ENCODE results near the gene TMEM117.

Gene TMEM117

DNA sequence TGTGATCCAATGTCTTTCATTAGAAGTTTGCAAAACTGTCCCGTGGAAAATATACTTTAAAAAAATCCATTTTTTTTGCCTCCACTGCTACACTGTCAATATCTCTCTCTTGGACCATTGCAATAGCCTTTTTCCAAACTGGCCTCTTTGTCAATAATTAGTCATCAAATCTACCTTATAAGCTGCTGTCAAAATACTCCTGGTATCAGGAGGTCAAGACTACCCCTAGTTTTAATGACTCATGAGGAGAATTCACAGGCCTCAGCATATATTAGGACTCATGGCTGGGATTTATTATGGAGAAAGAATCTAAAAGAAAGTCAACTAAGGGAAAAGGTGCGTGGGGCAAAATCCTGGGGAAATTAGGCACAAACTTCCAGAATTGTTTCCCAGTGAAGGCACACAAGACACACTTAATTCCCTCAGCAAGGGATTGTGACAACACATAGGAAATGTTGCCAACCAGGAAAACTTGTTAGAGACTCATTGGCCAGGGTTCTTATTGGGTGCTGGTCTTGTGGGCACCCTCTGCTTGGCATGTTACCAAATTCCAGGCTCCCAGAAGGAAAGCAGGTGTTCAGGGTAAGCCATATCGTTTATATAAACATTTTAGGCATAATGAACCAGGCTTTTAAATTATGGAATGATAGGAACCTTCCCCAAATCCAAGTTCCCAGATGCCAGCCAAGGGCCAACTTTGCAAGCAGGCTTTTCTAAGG is 56.1 kb downstream of the TMEM117 start (continued):
- no peak for TF ChIP-seq ISL1 (CRISPR knock-in tag; IDR thresholded peaks at IDR 0.05)
- no peak for TF ChIP-seq ZNF70 (CRISPR knock-in tag; IDR thresholded peaks at IDR 0.05)
- no peak for TF ChIP-seq ZC3H10 (CRISPR knock-in tag; IDR thresholded peaks at IDR 0.05)
- TF ChIP-seq, protein P1, sequence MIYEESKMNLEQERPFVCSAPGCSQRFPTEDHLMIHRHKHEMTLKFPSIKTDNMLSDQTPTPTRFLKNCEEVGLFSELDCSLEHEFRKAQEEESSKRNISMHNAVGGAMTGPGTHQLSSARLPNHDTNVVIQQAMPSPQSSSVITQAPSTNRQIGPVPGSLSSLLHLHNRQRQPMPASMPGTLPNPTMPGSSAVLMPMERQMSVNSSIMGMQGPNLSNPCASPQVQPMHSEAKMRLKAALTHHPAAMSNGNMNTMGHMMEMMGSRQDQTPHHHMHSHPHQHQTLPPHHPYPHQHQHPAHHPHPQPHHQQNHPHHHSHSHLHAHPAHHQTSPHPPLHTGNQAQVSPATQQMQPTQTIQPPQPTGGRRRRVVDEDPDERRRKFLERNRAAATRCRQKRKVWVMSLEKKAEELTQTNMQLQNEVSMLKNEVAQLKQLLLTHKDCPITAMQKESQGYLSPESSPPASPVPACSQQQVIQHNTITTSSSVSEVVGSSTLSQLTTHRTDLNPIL (CRISPR knock-in tag; IDR thresholded peaks at IDR 0.05; ENCODE audit: low read depth), result no peak

DNA sequence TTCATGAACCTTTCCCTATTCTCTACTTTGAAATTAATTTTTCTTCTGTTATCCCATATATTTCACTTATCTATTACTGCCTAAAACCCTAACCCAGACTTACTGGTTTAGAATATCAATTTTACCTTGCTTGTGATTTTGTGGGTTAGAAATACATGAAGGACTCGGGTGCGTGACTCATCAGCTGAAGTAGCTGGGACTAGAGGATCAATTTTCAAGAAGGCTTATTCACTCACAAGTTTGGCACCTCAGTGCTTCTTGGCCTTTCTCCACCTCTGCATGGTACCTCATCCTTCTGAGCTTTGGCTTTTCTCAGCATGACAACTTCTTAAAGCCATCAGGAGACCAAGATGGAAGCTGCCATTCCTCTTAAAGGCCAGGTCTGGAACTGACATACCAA is 57.8 kb downstream of the TMEM117 start:
- no peak for TF ChIP-seq ESRRG (CRISPR knock-in tag; IDR thresholded peaks at IDR 0.05)
- TF ChIP-seq, protein P2, sequence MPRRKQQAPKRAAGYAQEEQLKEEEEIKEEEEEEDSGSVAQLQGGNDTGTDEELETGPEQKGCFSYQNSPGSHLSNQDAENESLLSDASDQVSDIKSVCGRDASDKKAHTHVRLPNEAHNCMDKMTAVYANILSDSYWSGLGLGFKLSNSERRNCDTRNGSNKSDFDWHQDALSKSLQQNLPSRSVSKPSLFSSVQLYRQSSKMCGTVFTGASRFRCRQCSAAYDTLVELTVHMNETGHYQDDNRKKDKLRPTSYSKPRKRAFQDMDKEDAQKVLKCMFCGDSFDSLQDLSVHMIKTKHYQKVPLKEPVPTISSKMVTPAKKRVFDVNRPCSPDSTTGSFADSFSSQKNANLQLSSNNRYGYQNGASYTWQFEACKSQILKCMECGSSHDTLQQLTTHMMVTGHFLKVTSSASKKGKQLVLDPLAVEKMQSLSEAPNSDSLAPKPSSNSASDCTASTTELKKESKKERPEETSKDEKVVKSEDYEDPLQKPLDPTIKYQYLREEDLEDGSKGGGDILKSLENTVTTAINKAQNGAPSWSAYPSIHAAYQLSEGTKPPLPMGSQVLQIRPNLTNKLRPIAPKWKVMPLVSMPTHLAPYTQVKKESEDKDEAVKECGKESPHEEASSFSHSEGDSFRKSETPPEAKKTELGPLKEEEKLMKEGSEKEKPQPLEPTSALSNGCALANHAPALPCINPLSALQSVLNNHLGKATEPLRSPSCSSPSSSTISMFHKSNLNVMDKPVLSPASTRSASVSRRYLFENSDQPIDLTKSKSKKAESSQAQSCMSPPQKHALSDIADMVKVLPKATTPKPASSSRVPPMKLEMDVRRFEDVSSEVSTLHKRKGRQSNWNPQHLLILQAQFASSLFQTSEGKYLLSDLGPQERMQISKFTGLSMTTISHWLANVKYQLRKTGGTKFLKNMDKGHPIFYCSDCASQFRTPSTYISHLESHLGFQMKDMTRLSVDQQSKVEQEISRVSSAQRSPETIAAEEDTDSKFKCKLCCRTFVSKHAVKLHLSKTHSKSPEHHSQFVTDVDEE (CRISPR knock-in tag; IDR thresholded peaks at IDR 0.05), result no peak
- ATAC-seq, result no peak

DNA sequence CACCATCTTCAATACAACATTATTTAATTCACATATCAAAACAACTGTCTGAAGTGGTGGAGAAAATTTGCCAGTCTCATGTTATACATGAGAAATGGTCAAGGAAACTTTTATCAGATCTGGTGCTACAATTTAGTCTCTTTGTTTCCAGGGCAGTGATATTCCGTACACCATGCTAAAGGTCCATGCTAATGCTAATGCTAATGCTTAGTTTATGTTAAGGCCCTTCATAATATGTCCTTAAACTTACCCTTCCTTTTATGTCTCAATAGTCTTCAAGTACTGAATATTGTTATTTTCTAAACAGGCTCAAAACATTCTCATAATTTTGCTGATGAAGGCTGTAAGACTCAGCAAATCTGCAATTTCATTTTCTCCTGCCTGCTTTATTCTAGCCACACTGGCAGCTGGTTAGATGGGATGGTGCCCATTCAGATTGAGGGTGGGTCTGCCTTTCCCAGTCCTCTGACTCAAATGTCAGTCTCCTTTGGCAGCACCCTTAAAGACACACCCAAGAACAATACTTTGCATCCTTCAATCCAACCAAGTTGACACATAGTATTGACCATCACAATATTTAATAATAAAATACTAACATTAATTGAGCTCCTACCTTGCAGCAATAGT is 59.8 kb downstream of the TMEM117 start:
- TF ChIP-seq TCF4 (CRISPR knock-in tag; IDR thresholded peaks at IDR 0.05; ENCODE audit: borderline replicate concordance), result no peak
- TF ChIP-seq ZFP30 (CRISPR knock-in tag; IDR thresholded peaks at IDR 0.05), result no peak
- TF ChIP-seq ZNF565 (CRISPR knock-in tag; conservative IDR thresholded peaks at IDR 0.05; ENCODE audit: low read depth), result no peak
- no peak for ATAC-seq

DNA sequence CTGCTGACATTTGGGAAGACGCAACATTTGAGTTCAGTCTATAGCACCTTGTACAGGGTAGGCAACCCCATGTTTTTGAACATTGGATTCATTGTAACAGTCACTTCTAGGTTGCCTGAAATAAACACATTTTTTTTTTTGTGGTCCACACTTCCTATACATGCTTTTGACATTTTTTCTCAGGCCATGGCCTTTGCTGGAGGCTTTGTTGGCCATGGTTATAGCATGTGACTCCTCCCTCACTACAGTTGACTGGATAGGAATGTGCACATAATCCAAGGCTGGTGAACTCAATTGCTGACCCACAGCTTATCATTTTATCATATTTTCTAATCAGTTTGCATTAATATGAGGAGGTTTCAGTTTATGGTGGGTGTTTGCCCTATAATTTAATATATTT is 60.6 kb downstream of the TMEM117 start:
- TF ChIP-seq ZNF70 (CRISPR knock-in tag; IDR thresholded peaks at IDR 0.05), result no peak
- no peak for TF ChIP-seq ZNF565 (CRISPR knock-in tag; conservative IDR thresholded peaks at IDR 0.05; ENCODE audit: low read depth)
- TF ChIP-seq, protein P3, sequence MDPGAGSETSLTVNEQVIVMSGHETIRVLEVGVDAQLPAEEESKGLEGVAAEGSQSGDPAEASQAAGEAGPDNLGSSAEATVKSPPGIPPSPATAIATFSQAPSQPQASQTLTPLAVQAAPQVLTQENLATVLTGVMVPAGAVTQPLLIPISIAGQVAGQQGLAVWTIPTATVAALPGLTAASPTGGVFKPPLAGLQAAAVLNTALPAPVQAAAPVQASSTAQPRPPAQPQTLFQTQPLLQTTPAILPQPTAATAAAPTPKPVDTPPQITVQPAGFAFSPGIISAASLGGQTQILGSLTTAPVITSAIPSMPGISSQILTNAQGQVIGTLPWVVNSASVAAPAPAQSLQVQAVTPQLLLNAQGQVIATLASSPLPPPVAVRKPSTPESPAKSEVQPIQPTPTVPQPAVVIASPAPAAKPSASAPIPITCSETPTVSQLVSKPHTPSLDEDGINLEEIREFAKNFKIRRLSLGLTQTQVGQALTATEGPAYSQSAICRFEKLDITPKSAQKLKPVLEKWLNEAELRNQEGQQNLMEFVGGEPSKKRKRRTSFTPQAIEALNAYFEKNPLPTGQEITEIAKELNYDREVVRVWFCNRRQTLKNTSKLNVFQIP (CRISPR knock-in tag; IDR thresholded peaks at IDR 0.05; ENCODE audit: borderline replicate concordance, low read depth), result no peak
- no peak for TF ChIP-seq ISL1 (CRISPR knock-in tag; IDR thresholded peaks at IDR 0.05)
- no peak for TF ChIP-seq ZFP3 (CRISPR knock-in tag; IDR thresholded peaks at IDR 0.05)
- no peak for ATAC-seq

DNA sequence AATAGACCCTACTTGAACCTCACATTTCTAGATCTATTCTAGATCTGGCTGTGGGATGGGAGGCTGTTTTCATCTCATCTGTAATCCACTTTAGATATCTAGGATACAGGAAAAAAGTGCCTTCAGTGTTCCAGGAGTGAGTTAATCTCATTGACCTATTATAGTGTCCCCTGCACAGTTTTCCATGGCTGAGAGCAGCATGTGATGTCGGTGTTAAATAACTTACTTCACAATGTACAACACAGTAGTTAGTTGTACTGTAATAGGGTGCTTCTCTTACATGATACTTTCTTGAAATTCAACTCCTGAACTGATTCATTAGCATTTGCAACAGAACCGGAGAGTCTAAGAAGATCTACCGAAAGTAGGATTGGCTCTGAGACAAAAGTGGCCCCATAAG is 62.6 kb downstream of the TMEM117 start:
- TF ChIP-seq ZC3H10 (CRISPR knock-in tag; IDR thresholded peaks at IDR 0.05) (no peak), TOX (CRISPR knock-in tag; IDR thresholded peaks at IDR 0.05; ENCODE audit: borderline replicate concordance) (no peak)
- TF ChIP-seq, protein P1 (CRISPR knock-in tag; IDR thresholded peaks at IDR 0.05; ENCODE audit: low read depth), result no peak
- no peak for ATAC-seq

DNA sequence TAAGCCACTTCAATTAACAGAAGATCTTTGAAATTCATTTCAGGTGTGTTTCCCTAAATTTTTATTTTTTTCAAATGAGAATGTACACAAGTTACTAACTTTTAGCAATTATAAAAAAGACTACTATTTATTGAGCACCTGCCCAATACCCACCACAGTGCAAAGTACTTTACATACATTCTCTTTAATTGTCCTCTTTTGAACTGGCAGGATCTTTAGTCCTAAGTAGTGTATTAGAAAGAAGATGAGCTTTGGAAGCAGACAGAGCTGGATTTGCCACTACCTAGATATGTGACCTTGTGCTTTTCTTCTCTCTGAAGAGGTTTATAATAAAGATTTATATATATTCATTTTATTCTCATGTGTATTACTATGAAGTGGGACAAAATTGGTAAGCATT is 63.7 kb downstream of the TMEM117 start:
- ATAC-seq, result no peak
- TF ChIP-seq, protein P1 (CRISPR knock-in tag; IDR thresholded peaks at IDR 0.05; ENCODE audit: low read depth), result no peak
- TF ChIP-seq PPARA (CRISPR knock-in tag; IDR thresholded peaks at IDR 0.05; ENCODE audit: borderline replicate concordance), result no peak
- TF ChIP-seq, protein P4, sequence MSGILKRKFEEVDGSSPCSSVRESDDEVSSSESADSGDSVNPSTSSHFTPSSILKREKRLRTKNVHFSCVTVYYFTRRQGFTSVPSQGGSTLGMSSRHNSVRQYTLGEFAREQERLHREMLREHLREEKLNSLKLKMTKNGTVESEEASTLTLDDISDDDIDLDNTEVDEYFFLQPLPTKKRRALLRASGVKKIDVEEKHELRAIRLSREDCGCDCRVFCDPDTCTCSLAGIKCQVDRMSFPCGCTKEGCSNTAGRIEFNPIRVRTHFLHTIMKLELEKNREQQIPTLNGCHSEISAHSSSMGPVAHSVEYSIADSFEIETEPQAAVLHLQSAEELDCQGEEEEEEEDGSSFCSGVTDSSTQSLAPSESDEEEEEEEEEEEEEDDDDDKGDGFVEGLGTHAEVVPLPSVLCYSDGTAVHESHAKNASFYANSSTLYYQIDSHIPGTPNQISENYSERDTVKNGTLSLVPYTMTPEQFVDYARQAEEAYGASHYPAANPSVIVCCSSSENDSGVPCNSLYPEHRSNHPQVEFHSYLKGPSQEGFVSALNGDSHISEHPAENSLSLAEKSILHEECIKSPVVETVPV (CRISPR knock-in tag; IDR thresholded peaks at IDR 0.05), result no peak
- no peak for TF ChIP-seq ZC3H10 (CRISPR knock-in tag; IDR thresholded peaks at IDR 0.05)
- no peak for TF ChIP-seq TOX (CRISPR knock-in tag; IDR thresholded peaks at IDR 0.05; ENCODE audit: borderline replicate concordance)
- TF ChIP-seq BACH2 (CRISPR knock-in tag; IDR thresholded peaks at IDR 0.05; ENCODE audit: borderline replicate concordance), result no peak
- TF ChIP-seq ZNF8 (CRISPR knock-in tag; IDR thresholded peaks at IDR 0.05), result no peak
- TF ChIP-seq, protein P3 (CRISPR knock-in tag; IDR thresholded peaks at IDR 0.05; ENCODE audit: borderline replicate concordance, low read depth), result no peak
- TF ChIP-seq ARNTL (CRISPR knock-in tag; IDR thresholded peaks at IDR 0.05; ENCODE audit: borderline replicate concordance, low read depth), result no peak
- TF ChIP-seq CSDC2 (CRISPR knock-in tag; IDR thresholded peaks at IDR 0.05), result no peak
- TF ChIP-seq ESRRG (CRISPR knock-in tag; IDR thresholded peaks at IDR 0.05), result no peak
- TF ChIP-seq RARB (CRISPR knock-in tag; IDR thresholded peaks at IDR 0.05), result no peak
- TF ChIP-seq ZNF70 (CRISPR knock-in tag; IDR thresholded peaks at IDR 0.05), result no peak
- TF ChIP-seq TCF4 (CRISPR knock-in tag; IDR thresholded peaks at IDR 0.05; ENCODE audit: borderline replicate concordance), result no peak
- TF ChIP-seq ZFP30 (CRISPR knock-in tag; IDR thresholded peaks at IDR 0.05), result no peak

Measured in SK-N-SH treated with all-trans-retinoic acid at 6 μM for 48 hours (cell line).